ENCODE data around the gene SLC7A7. TPM values are rescaled to one million over a fixed set of nuclear protein-coding genes. Genes with fewer than 3 reads are reported as not detected.

The SLC7A7 gene
- total RNA-seq, 1 donor from 2014 or later, result 5.6 TPM

DNA sequence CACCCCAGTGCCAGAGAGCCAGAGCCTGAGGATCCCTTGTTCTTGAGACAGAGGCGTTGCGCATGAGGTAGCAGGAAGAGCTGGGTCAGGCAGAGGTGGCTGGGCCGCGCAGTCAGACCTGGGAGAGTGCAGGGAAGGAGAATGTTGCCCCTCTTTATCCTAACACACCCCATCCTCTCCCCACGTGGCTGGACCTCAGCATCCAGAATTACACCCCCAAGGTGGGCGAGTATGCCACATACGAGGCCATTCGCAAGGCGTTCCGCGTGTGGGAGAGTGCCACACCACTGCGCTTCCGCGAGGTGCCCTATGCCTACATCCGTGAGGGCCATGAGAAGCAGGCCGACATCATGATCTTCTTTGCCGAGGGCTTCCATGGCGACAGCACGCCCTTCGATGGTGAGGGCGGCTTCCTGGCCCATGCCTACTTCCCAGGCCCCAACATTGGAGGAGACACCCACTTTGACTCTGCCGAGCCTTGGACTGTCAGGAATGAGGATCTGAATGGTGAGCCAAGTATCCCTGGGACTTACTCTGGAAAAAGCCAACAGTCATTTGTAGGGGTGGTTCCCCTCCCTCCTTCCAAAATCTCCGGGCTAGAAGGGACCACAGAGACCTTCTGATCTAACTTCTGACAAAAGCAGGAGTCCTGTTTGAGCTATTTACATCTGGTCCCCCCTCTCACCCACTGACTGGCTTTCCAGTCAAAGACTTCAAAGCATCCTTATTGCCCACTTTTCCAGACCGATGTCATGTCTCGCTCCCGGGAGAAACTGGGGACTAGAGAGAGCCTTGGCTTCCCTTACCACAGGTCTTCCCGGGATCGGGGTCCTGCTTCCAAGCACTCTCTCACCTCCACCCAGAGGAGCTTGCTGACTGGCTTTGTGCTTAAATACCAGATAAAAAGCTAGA, 27.2 kb upstream of the SLC7A7 start:
- H3K4me3 ChIP-seq (ENCODE audit: low read depth, low read length), result no peak overlapping the region
- TF ChIP-seq, protein P1, sequence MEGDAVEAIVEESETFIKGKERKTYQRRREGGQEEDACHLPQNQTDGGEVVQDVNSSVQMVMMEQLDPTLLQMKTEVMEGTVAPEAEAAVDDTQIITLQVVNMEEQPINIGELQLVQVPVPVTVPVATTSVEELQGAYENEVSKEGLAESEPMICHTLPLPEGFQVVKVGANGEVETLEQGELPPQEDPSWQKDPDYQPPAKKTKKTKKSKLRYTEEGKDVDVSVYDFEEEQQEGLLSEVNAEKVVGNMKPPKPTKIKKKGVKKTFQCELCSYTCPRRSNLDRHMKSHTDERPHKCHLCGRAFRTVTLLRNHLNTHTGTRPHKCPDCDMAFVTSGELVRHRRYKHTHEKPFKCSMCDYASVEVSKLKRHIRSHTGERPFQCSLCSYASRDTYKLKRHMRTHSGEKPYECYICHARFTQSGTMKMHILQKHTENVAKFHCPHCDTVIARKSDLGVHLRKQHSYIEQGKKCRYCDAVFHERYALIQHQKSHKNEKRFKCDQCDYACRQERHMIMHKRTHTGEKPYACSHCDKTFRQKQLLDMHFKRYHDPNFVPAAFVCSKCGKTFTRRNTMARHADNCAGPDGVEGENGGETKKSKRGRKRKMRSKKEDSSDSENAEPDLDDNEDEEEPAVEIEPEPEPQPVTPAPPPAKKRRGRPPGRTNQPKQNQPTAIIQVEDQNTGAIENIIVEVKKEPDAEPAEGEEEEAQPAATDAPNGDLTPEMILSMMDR (conservative IDR thresholded peaks at IDR 0.05; ENCODE audit: low read depth, low read length), result no peak
- DNase-seq (ENCODE audit: low read depth), result no peak

DNA sequence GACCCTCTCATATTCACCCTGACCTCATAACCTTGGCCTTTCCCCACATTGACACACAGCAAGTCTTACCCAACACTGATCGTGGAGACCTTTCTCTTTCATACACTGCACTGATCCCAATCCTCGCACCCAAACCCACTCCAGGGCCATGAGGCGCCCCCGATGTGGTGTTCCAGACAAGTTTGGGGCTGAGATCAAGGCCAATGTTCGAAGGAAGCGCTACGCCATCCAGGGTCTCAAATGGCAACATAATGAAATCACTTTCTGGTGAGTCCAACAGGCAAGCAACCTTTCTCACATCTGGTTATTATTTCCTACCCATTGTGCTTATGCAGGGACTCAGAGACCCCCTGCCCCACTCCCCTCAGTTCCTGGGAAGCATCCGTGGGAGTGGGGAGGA, 26.5 kb upstream of the SLC7A7 start:
- TF ChIP-seq, protein P1 (conservative IDR thresholded peaks at IDR 0.05; ENCODE audit: low read depth, low read length), result no peak
- no peak overlapping the region for H3K4me3 ChIP-seq (ENCODE audit: low read depth, low read length)
- no peak for DNase-seq (ENCODE audit: low read depth)

DNA sequence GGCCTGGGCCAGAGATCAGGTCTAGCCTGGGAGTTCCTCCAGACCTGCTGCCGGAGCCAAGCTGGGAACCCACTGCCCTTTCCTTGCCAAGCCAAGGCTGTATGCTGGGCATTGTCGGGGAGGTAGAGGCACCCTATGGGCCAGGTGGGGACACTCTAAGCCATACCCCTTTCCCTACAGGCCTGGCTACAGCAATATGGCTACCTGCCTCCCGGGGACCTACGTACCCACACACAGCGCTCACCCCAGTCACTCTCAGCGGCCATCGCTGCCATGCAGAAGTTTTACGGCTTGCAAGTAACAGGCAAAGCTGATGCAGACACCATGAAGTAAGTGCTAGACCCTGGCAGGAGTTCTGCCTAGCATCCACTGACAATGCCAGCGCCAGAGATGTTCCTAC, 26.1 kb upstream of the SLC7A7 start:
- DNase-seq (ENCODE audit: low read depth), result no peak
- TF ChIP-seq, protein P1 (conservative IDR thresholded peaks at IDR 0.05; ENCODE audit: low read depth, low read length), result no peak
- H3K4me3 ChIP-seq (ENCODE audit: low read depth, low read length), result no peak overlapping the region

DNA sequence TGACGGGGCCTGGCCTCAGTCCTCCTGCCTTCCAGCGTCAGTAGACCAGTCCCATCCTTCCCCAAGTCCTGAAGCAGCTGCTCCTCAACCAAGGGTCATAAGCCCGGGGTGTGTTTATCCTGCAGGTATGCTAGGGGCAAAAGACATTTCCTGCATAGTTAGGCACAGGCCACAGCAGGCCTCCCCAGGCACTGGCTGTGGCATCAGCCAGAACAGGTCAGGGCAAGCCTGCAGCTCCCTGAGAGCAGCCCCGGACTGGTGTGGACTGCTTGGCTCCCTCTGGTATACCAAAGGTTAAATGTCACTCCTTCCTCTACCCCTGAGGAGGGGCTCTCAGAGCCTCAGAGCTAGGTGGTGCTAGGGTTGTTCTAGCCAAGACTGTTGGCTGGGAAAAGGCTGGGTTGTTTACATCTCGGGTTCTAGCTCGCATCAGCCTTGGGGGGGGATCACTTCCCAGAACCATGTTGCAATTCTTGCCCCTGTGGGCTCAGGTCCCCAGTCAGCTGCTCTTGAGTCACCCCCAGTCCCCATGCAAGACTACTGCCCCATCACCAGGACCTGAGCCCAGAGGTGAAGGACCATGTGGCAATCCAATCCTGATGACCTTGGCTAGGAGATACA, 24.0 kb upstream of the SLC7A7 start:
- peak overlapping the region; percentile 75 for H3K4me3 ChIP-seq (ENCODE audit: low read depth, low read length)
- no peak for DNase-seq (ENCODE audit: low read depth)
- TF ChIP-seq, protein P1 (conservative IDR thresholded peaks at IDR 0.05; ENCODE audit: low read depth, low read length), result no peak

GRCh38 chr14:22838631-22839041, 23.4 kb upstream of the SLC7A7 start:
- no peak for DNase-seq (ENCODE audit: low read depth)
- TF ChIP-seq, protein P1 (conservative IDR thresholded peaks at IDR 0.05; ENCODE audit: low read depth, low read length), result no peak

DNA sequence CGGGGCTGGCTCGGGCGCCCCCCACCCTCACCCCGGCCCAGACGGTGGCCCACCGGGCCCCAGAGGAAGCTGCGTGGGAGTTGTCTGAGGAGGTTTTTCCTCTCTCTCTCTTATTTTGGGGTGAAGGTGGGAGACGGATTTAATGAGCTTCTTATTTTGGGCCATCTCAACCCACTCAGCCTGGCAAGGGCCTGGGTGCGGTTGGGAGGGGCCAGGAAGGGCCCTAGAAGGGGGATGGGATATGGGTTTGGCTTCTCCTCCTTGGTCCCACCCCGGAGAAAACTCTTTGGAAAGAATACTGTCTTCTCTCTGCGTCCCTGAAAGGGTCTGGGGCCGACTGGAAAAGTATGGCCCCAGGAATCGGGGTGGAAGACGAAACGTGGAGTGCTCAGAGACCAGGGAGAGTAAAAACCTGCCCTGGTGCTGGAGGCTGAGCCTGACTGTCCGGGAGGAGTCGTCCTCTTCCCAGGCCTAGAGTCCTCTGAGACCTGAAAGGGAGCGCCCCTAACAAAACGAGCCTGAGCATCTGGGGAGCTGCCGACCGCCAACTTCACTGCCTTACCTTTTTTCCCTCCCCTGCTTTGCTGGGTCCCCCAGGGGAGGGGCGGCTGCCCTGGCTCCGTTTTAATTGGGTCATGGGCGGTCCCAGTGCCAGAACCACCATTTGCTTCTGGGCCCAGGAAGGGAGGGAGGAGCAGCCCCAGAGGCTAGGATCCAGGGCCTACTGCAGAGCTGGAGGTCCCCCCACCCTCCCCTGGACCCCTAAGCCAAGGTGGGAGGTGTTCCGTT, 22.7 kb upstream of the SLC7A7 start:
- H3K4me3 ChIP-seq (ENCODE audit: low read depth, low read length), result peak overlapping the region; percentile 75

More at GRCh38 chr14:22838631-22839041, 23.4 kb upstream of the SLC7A7 start:
- peak overlapping the region; percentile 75 for H3K4me3 ChIP-seq (ENCODE audit: low read depth, low read length)

More for the DNA sequence above, 22.7 kb upstream of the SLC7A7 start:
- no peak for DNase-seq (ENCODE audit: low read depth)
- TF ChIP-seq, protein P1 (conservative IDR thresholded peaks at IDR 0.05; ENCODE audit: low read depth, low read length), result no peak
